Keratinocyte (primary cell): ENCODE data around the gene CREB3L1. TPM values are rescaled to one million over a fixed set of nuclear protein-coding genes. Genes with fewer than 3 reads are reported as not detected.

Experiments used
- DNase-seq: peaks from one replicate; pipeline ENCODE4 v3.0.0-alpha.2; 2011; ENCODE audit warnings: low read depth, missing footprints, low spot score
- FAIRE-seq: peaks from 2 replicates; lab custom pipeline; 2011; peaks lifted over from hg19 to GRCh38; lab: Jason Lieb, UNC
- H2AFZ ChIP-seq: 2 replicates; pipeline ENCODE4 v1.6.0; 2012; ENCODE audit warnings: low read length, control low read depth, inconsistent platforms; ENCODE audit not compliant: control insufficient read depth
- H3K27ac ChIP-seq: 2 replicates; pipeline ENCODE4 v1.5.1; 2011; ENCODE audit warnings: low read length; ENCODE audit not compliant: control insufficient read depth, insufficient read depth
- H3K27me3 ChIP-seq: 3 replicates; pipeline ENCODE4 v1.6.0; 2011; ENCODE audit warnings: low read length; ENCODE audit not compliant: control insufficient read depth, insufficient read depth; ENCODE audit errors: extremely low read depth
- H3K36me3 ChIP-seq, 2 experiments: 2 replicates in 1 of 2; 3 replicates in 1 of 2; pipeline ENCODE4 v1.5.1; 2011; ENCODE audit warnings: low read length in 2 of 2, mild to moderate bottlenecking in 1 of 2; ENCODE audit not compliant: control insufficient read depth in 2 of 2, insufficient read depth in 2 of 2; ENCODE audit errors: extremely low read depth in 1 of 2
- H3K4me1 ChIP-seq: 3 replicates; pipeline ENCODE4 v1.5.1; 2011; ENCODE audit warnings: low read length; ENCODE audit not compliant: control insufficient read depth, insufficient read depth; ENCODE audit errors: extremely low read depth
- H3K4me2 ChIP-seq: 3 replicates; pipeline ENCODE4 v1.6.0; 2011; ENCODE audit warnings: low read depth, low read length; ENCODE audit not compliant: control insufficient read depth, insufficient read depth; ENCODE audit errors: extremely low read depth
- H3K4me3 ChIP-seq, 3 experiments: fragments of 200-600 bp in 1 of 3; sonication (generic) in 1 of 3; 2 replicates in 2 of 3; 3 replicates in 1 of 3; pipeline ENCODE4 v1.5.1; 2011 to 2016; ENCODE audit warnings: low read length in 3 of 3, mild to moderate bottlenecking in 3 of 3, control low read depth in 2 of 3, inconsistent platforms in 1 of 3, low read depth in 1 of 3, mixed read lengths in 1 of 3, mixed run types in 1 of 3, moderate library complexity in 1 of 3; ENCODE audit not compliant: control insufficient read depth in 2 of 3, insufficient read depth in 2 of 3; ENCODE audit errors: extremely low read depth in 1 of 3
- H3K79me2 ChIP-seq: 2 replicates; pipeline ENCODE4 v1.6.0; 2012; ENCODE audit warnings: low read length; ENCODE audit not compliant: control insufficient read depth, insufficient read depth
- H3K9ac ChIP-seq: 3 replicates; pipeline ENCODE4 v1.6.0; 2011; ENCODE audit warnings: low read length; ENCODE audit not compliant: control insufficient read depth, insufficient read depth; ENCODE audit errors: extremely low read depth
- H3K9me1 ChIP-seq: 3 replicates; pipeline ENCODE4 v1.6.0; 2011; ENCODE audit warnings: low read length; ENCODE audit not compliant: control insufficient read depth, insufficient read depth; ENCODE audit errors: extremely low read depth
- H3K9me3 ChIP-seq: 2 replicates; pipeline ENCODE4 v1.5.1; 2012; ENCODE audit warnings: low read depth, low read length; ENCODE audit not compliant: control insufficient read depth
- H4K20me1 ChIP-seq: 3 replicates; pipeline ENCODE4 v1.6.0; 2011; ENCODE audit warnings: low read length; ENCODE audit not compliant: control insufficient read depth, insufficient read depth; ENCODE audit errors: extremely low read depth
- EZH2 ChIP-seq: IDR thresholded peaks from one replicate; pipeline ENCODE4 v1.6.1; 2012; ENCODE audit warnings: inconsistent platforms, mild to moderate bottlenecking, low read length, moderate library complexity
- dilution Hi-C: fragments of 300-500 bp; cut with MboI; formaldehyde crosslinking; loops from one replicate; pipeline ENCODE4 v1.7.0; 2020; ENCODE audit warnings: low sequenced_read_pairs; ENCODE audit not compliant: extremely low pct_ligation_motif_present
- polyA plus RNA-seq, 5 experiments: library from polyadenylated mRNA; depleted of rRNA in 3 of 5; stranded (reverse) in 3 of 5; stranded (forward) in 1 of 5; unstranded in 1 of 5; fragments of >200 nt; gene quantifications; 1 replicate in 1 of 5; 2 replicates in 3 of 5; 3 replicates in 1 of 5; pipeline versions ENCODE4 v1.2.1 to v1.2.3, GENCODE V29; 2011 to 2012; ENCODE audit warnings: missing spikeins in 2 of 5, low read depth in 1 of 5, low replicate concordance in 1 of 5
- TF ChIP-seq, protein P1 (sequence below), 3 experiments: IDR thresholded peaks in 1 of 3; conservative IDR thresholded peaks in 1 of 3; optimal IDR thresholded peaks in 1 of 3; 2 replicates in 2 of 3; 3 replicates in 1 of 3; pipeline versions ENCODE3 to v1.5.1; 2011; ENCODE audit warnings: low read length in 3 of 3, mild to moderate bottlenecking in 3 of 3, moderate library complexity in 2 of 3, control low read depth in 1 of 3, inconsistent platforms in 1 of 3; ENCODE audit not compliant: insufficient read depth in 2 of 3; ENCODE audit errors: extremely low read depth in 1 of 3

The CREB3L1 gene
- polyA plus RNA-seq, 1 donor (not counting 4 experiments of a cell fraction or from before 2014, with no cell fraction given), result not detected

DNA sequence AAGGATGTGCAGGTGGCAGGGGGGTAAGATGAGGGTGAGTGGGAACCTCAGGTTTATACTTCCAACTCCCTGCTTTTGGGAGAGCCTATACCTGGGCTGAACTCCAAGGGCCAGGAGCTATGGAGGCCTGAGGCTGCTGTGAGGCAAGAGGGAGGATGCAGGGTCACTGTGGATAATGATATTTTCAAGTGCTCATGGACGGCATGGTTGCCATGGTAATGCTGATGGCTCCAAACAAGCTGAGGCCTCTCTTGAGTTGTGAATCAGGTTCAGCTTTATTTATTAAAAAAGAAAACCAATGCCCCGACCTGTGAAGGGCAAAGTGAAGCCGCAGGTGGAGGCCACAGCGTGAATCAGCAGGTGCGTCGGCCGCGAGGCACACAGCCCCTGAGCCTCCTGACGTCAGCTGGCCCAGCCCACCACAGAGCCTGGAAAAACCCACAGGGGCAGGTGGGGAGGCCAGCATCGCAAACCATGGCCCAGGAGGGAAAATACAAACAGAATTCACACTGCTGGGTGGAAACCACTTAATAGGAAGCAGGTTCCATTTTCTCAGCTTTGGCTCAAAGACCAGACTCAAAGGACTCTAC is 17.4 kb upstream of the CREB3L1 start:
- H3K36me3 ChIP-seq, result no peaks in the 10 kb centered on the region
- no peaks in the 10 kb centered on the region for H3K4me1 ChIP-seq
- no peak overlapping the region for H3K9ac ChIP-seq
- no peak for TF ChIP-seq EZH2
- TF ChIP-seq, protein P1, sequence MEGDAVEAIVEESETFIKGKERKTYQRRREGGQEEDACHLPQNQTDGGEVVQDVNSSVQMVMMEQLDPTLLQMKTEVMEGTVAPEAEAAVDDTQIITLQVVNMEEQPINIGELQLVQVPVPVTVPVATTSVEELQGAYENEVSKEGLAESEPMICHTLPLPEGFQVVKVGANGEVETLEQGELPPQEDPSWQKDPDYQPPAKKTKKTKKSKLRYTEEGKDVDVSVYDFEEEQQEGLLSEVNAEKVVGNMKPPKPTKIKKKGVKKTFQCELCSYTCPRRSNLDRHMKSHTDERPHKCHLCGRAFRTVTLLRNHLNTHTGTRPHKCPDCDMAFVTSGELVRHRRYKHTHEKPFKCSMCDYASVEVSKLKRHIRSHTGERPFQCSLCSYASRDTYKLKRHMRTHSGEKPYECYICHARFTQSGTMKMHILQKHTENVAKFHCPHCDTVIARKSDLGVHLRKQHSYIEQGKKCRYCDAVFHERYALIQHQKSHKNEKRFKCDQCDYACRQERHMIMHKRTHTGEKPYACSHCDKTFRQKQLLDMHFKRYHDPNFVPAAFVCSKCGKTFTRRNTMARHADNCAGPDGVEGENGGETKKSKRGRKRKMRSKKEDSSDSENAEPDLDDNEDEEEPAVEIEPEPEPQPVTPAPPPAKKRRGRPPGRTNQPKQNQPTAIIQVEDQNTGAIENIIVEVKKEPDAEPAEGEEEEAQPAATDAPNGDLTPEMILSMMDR (optimal IDR thresholded peaks at IDR 0.05 in 1 of 3, IDR thresholded peaks at IDR 0.05 in 1 of 3, conservative IDR thresholded peaks at IDR 0.05 in 1 of 3; ENCODE audit: extremely low read depth in 1 of 3, insufficient read depth in 2 of 3, low read length in 3 of 3), result no peak
- dilution Hi-C loops, result no loop called here
- no peaks in the 10 kb centered on the region for H3K9me3 ChIP-seq
- FAIRE-seq (no peak), DNase-seq (no peak)
- H3K27ac ChIP-seq, result no peak overlapping the region
- H2AFZ ChIP-seq, result no peak overlapping the region
- no peak overlapping the region for H3K4me2 ChIP-seq
- no peak overlapping the region for H3K4me3 ChIP-seq
- no peaks in the 10 kb centered on the region for H3K27me3 ChIP-seq
- no peaks in the 10 kb centered on the region for H3K79me2 ChIP-seq
- no peaks in the 10 kb centered on the region for H4K20me1 ChIP-seq
- H3K9me1 ChIP-seq, result no peaks in the 10 kb centered on the region

DNA sequence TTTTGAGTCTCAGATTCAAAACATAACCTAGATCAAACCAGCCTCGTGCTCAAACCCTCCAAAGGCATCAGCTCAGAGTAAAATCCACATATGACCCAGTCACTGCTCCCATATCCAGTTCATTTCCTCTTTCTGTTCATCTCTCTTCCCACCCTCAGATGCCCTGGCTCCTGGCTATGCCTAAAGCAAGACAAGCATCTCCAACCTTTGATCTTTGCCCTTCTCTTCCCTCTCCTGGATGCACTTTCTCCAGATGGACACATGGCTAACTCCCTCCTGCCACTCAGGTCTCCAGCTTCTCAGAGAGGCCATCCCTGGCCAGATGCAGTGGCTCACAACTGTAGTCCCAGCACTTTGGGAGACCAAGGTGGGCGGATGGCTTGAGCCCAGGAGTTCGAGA is 14.3 kb upstream of the CREB3L1 start:
- Histone ChIP-seq H3K9me3 (no peaks in the 10 kb centered on the region), H3K9me1 (no peaks in the 10 kb centered on the region), H3K27ac (no peak overlapping the region), H3K79me2 (no peaks in the 10 kb centered on the region), H3K4me2 (no peak overlapping the region), H3K36me3 (no peaks in the 10 kb centered on the region), H4K20me1 (no peaks in the 10 kb centered on the region), H3K27me3 (peaks cover 3% of the 10 kb centered on the region), H3K4me1 (no peaks in the 10 kb centered on the region), H3K4me3 (no peak overlapping the region), H2AFZ (no peak overlapping the region), H3K9ac (no peak overlapping the region)
- DNase-seq (no peak), FAIRE-seq (no peak)
- TF ChIP-seq, protein P1 (optimal IDR thresholded peaks at IDR 0.05 in 1 of 3, IDR thresholded peaks at IDR 0.05 in 1 of 3, conservative IDR thresholded peaks at IDR 0.05 in 1 of 3; ENCODE audit: extremely low read depth in 1 of 3, insufficient read depth in 2 of 3, low read length in 3 of 3), result no peak
- no peak for TF ChIP-seq EZH2
- dilution Hi-C loops, result no loop called here
